Parathyroid adenoma (tissue), 2 donors: ENCODE measurements around the gene TNFSF15.
"Not testable (repeated sequence)": the region's sequence is repeated elsewhere in the genome, so short reads cannot be mapped to it uniquely, and the experiment has no call there.

Experiments used
- H2AFZ ChIP-seq: fragments of 300-600 bp; sonication (generic); one replicate; pipeline ENCODE4 v1.7.0; 2017; ENCODE audit warnings: antibody characterized with exemption, mild to moderate bottlenecking
- H3K27ac ChIP-seq: fragments of 300-600 bp; sonication (generic); one replicate; pipeline ENCODE4 v1.7.0; 2017
- H3K27me3 ChIP-seq: fragments of 300-600 bp; sonication (generic); one replicate; pipeline ENCODE4 v1.7.0; 2017; ENCODE audit warnings: low read length; ENCODE audit not compliant: control insufficient read depth, insufficient read depth
- H3K36me3 ChIP-seq: fragments of 300-600 bp; sonication (generic); one replicate; pipeline ENCODE4 v1.7.0; 2017; ENCODE audit warnings: low read length; ENCODE audit not compliant: control insufficient read depth, insufficient read depth
- H3K4me1 ChIP-seq: fragments of 300-600 bp; sonication (generic); one replicate; pipeline ENCODE4 v1.7.0; 2017; ENCODE audit warnings: control low read depth
- H3K4me2 ChIP-seq: fragments of 300-600 bp; sonication (generic); one replicate; pipeline ENCODE4 v1.7.0; 2017; ENCODE audit warnings: low read length
- H3K4me3 ChIP-seq: fragments of 300-600 bp; sonication (generic); one replicate; pipeline ENCODE4 v1.7.0; 2017; ENCODE audit warnings: low read depth, low read length
- H3K79me2 ChIP-seq: fragments of 300-600 bp; sonication (generic); one replicate; pipeline ENCODE4 v1.7.0; 2017; ENCODE audit warnings: control low read depth
- H3K9ac ChIP-seq: fragments of 300-600 bp; sonication (generic); one replicate; pipeline ENCODE4 v1.7.0; 2017; ENCODE audit warnings: mild to moderate bottlenecking
- H3K9me3 ChIP-seq: fragments of 300-600 bp; sonication (generic); one replicate; pipeline ENCODE4 v1.7.0; 2017; ENCODE audit warnings: low read length; ENCODE audit not compliant: control insufficient read depth
- CTCF ChIP-seq: fragments of 300-600 bp; sonication (generic); IDR thresholded peaks from one replicate; pipeline ENCODE4 v1.7.0; 2017; ENCODE audit warnings: antibody characterized with exemption, mild to moderate bottlenecking
- donor health status: primary hyperparathyroidism.

The TNFSF15 gene

DNA sequence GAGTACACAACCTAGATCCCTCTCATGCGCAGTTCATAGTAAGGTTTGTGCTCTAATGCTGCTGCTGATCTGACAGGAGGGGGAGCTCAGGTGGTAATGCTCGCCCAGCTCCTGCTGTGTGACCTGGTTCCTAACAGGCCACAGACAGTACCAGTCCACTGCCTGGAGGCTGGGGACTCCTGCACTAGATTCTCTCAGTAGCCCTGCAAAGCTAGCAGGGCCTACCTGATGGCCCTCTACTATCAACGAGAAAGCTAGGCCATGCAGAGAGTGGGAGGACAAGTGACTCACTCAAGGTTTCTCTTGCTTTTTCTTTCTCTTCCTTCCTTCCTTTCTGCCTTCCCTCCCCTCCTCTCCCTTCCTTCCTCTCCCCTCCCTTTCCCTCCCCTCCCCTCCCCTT, 68.7 kb downstream of the TNFSF15 start:
- Histone ChIP-seq H2AFZ (peak overlapping the region; percentile 20), H3K4me1 (peaks cover 3% of the 10 kb centered on the region), H3K27ac (no peak overlapping the region), H3K4me2 (no peak overlapping the region), H3K27me3 (no peaks in the 10 kb centered on the region), H3K9ac (no peak overlapping the region), H3K36me3 (no peaks in the 10 kb centered on the region), H3K79me2 (no peaks in the 10 kb centered on the region), H3K9me3 (no peaks in the 10 kb centered on the region), H3K4me3 (no peak overlapping the region)
- TF ChIP-seq CTCF, result no peak

- no peak overlapping the region for H3K4me3 ChIP-seq
- H3K4me2 ChIP-seq, result peak overlapping the region; percentile 35
- no peaks in the 10 kb centered on the region for H3K36me3 ChIP-seq
- H3K9ac ChIP-seq, result no peak overlapping the region
- peaks cover 3% of the 10 kb centered on the region for H3K4me1 ChIP-seq
- H3K9me3 ChIP-seq, result no peaks in the 10 kb centered on the region
- H3K27ac ChIP-seq, result peak overlapping the region; percentile 58
- no peaks in the 10 kb centered on the region for H3K27me3 ChIP-seq
- H2AFZ ChIP-seq, result no peak overlapping the region
- no peak for TF ChIP-seq CTCF
- H3K79me2 ChIP-seq, result no peaks in the 10 kb centered on the region
These were observed 70.1 kb downstream of the TNFSF15 start for GRCh38 chr9:114735704-114736103.

GRCh38 chr9:114735139-114735538, 70.7 kb downstream of the TNFSF15 start:
- not testable (repeated sequence) for H3K4me1 ChIP-seq

More at GRCh38 chr9:114735139-114735538, 70.7 kb downstream of the TNFSF15 start:
- not testable (repeated sequence) for H2AFZ ChIP-seq, H3K9ac ChIP-seq, H3K36me3 ChIP-seq, H3K4me3 ChIP-seq, H3K79me2 ChIP-seq, H3K27me3 ChIP-seq, H3K9me3 ChIP-seq
- peak overlapping the region; percentile 58 for H3K27ac ChIP-seq
- H3K4me2 ChIP-seq, result peak overlapping the region; percentile 35
